ENCODE data around the gene PRDM12.

PRDM12 gene

GRCh38 chr9:130662970-130663257 is 1.5 kb upstream of the PRDM12 start:
- FAIRE-seq: no peak

DNA sequence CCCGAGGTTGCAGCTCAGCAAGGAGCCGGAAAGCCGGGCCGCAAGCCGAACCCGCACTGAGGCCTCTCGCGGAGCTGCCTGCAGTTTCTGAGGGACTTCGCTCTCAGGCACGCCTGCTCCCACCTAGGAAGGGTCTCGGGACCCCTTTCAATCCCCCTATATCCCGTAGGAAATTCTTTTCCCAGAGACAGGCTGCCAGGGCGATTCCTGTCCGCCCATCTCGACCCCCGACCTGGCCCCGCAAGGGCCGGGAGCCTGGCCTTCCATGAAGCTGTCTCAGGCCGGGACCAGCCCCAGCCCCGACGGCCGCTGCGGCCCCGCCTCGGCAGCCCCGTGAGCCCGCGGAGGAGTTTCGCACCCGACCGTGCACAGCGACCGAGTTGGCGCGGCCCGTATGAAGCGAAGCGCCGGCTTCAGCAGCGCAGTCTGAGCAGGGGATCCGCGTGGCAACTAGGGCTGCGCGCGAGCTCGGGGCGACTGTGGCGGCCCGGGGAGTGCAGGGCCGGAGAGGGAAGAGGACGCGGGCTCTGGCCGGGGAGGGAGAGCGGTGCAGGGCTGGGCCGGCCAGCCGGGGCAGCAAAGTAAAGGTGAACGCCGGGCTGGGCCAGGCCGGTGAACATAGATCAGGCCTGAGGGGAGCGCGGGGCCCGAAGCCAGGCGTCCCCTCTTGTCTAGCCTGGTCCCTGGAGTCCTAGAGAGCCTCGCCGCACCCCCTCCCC is 977 bp upstream of the PRDM12 start:
- TF ChIP-seq POU2F2 (IDR thresholded peaks at IDR 0.05; ENCODE audit: low read depth, low read length): no peak
- TF ChIP-seq PAX5 (IDR thresholded peaks at IDR 0.05; ENCODE audit: insufficient read depth, low read length, severe bottlenecking): no peak
- no peak for TF ChIP-seq TAF1 (IDR thresholded peaks at IDR 0.05; ENCODE audit: low read depth, low read length)
- TF ChIP-seq SPI1 (IDR thresholded peaks at IDR 0.05; ENCODE audit: low read depth, low read length): no peak
- no peak for TF ChIP-seq POLR2A (IDR thresholded peaks at IDR 0.05; ENCODE audit: low read depth, low read length)
- no peak for TF ChIP-seq POLR2AphosphoS5 (IDR thresholded peaks at IDR 0.05; ENCODE audit: low read depth, low read length)
- no peak for DNase-seq (ENCODE audit: insufficient read length, low spot score)
- FAIRE-seq: no peak

More at GRCh38 chr9:130662970-130663257, 1.5 kb upstream of the PRDM12 start:
- no peak for DNase-seq (ENCODE audit: insufficient read length, low spot score)
- TF ChIP-seq POLR2AphosphoS5 (IDR thresholded peaks at IDR 0.05; ENCODE audit: low read depth, low read length): no peak
- TF ChIP-seq POU2F2 (IDR thresholded peaks at IDR 0.05; ENCODE audit: low read depth, low read length): no peak
- no peak for TF ChIP-seq POLR2A (IDR thresholded peaks at IDR 0.05; ENCODE audit: low read depth, low read length)
- no peak for TF ChIP-seq PAX5 (IDR thresholded peaks at IDR 0.05; ENCODE audit: insufficient read depth, low read length, severe bottlenecking)
- TF ChIP-seq TAF1 (IDR thresholded peaks at IDR 0.05; ENCODE audit: low read depth, low read length): no peak
- TF ChIP-seq SPI1 (IDR thresholded peaks at IDR 0.05; ENCODE audit: low read depth, low read length): no peak

- TF ChIP-seq TAF1 (IDR thresholded peaks at IDR 0.05; ENCODE audit: low read depth, low read length) (no peak), SPI1 (IDR thresholded peaks at IDR 0.05; ENCODE audit: low read depth, low read length) (no peak), PAX5 (IDR thresholded peaks at IDR 0.05; ENCODE audit: insufficient read depth, low read length, severe bottlenecking) (no peak), POLR2AphosphoS5 (IDR thresholded peaks at IDR 0.05; ENCODE audit: low read depth, low read length) (no peak), POU2F2 (IDR thresholded peaks at IDR 0.05; ENCODE audit: low read depth, low read length) (no peak), POLR2A (IDR thresholded peaks at IDR 0.05; ENCODE audit: low read depth, low read length) (no peak)
- DNase-seq (ENCODE audit: insufficient read length, low spot score): no peak
- FAIRE-seq: no peak
These were observed 480 bp upstream of the PRDM12 start for GRCh38 chr9:130663977-130664250.

DNA sequence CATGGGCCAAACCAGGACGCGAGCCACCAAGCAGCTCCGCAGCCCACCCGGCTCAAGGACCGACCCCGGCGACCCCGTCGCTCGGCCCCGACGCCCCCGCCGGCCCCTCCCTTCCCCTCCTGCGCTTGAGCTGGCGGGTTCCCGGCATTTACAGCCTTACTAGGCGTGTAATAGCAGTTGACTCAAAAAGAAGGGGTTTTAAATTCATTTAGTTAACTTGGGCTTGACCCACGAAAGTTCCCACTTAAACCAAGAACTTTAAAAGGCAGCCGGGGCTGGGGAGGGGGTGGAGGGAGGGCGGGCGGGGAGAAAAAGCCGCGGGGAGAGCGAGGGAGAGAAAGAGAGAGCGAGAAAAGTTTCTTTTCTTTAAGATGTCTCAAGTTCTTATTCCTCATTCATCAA is 636 bp downstream of the PRDM12 start:
- DNase-seq (ENCODE audit: insufficient read length, low spot score) (no peak), FAIRE-seq (no peak)
- TF ChIP-seq TAF1 (IDR thresholded peaks at IDR 0.05; ENCODE audit: low read depth, low read length) (no peak), PAX5 (IDR thresholded peaks at IDR 0.05; ENCODE audit: insufficient read depth, low read length, severe bottlenecking) (no peak), POU2F2 (IDR thresholded peaks at IDR 0.05; ENCODE audit: low read depth, low read length) (no peak), POLR2AphosphoS5 (IDR thresholded peaks at IDR 0.05; ENCODE audit: low read depth, low read length) (no peak), POLR2A (IDR thresholded peaks at IDR 0.05; ENCODE audit: low read depth, low read length) (no peak)

DNA sequence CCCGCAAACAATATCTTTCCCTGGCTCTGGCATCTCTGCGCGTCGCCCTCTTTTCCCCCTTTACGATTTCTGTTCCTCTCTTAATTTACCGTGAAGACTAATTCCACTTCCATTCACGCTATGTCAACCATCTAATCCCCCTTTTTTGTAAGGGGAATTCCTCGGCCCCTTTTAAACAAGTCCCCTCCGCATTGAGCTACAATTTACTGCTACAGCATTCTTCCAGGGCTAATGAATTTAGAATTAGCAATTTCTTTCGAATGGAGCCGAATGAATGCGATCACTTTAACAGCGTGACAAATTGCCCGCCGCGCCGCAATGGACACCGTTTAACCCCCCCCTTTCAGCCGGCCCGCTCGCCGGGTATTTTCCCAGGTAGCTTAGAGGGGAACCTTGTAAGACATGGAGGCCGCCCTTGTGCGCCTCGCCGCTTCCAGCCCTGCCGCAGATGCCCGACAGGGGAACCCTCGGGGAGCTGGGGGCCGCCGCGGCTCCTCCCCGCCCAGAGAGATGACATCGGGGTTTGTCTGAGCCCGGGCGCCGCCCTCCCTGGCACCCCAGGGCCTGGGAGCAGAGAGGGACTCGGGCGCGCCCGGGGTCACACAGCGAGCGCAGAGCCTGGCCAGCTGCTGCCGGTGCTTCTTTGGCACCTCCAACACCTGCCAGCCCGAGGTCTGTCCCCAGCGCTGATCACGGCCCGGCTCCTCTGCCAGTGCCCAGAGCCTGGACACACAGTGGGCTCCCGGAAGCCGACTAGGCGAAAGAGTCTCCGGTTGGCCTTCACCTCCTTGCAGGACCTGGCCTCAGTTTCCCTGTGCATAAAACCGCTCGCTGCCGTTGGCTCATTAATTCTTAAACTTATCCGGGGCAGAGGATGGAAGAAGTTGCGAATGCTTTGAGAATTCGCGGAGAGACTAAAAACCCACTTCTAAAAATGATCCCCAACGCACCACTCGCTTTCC is 1.3 kb downstream of the PRDM12 start:
- TF ChIP-seq POLR2AphosphoS5 (IDR thresholded peaks at IDR 0.05; ENCODE audit: low read depth, low read length) (no peak), PAX5 (IDR thresholded peaks at IDR 0.05; ENCODE audit: insufficient read depth, low read length, severe bottlenecking) (no peak), POLR2A (IDR thresholded peaks at IDR 0.05; ENCODE audit: low read depth, low read length) (no peak), SPI1 (IDR thresholded peaks at IDR 0.05; ENCODE audit: low read depth, low read length) (no peak), TAF1 (IDR thresholded peaks at IDR 0.05; ENCODE audit: low read depth, low read length) (no peak), POU2F2 (IDR thresholded peaks at IDR 0.05; ENCODE audit: low read depth, low read length) (no peak)
- no peak for DNase-seq (ENCODE audit: insufficient read length, low spot score)
- FAIRE-seq: no peak

- FAIRE-seq: no peak
- DNase-seq (ENCODE audit: insufficient read length, low spot score): no peak
- no peak for TF ChIP-seq POU2F2 (IDR thresholded peaks at IDR 0.05; ENCODE audit: low read depth, low read length)
- no peak for TF ChIP-seq POLR2A (IDR thresholded peaks at IDR 0.05; ENCODE audit: low read depth, low read length)
- TF ChIP-seq PAX5 (IDR thresholded peaks at IDR 0.05; ENCODE audit: insufficient read depth, low read length, severe bottlenecking): no peak
- TF ChIP-seq TAF1 (IDR thresholded peaks at IDR 0.05; ENCODE audit: low read depth, low read length): no peak
- no peak for TF ChIP-seq POLR2AphosphoS5 (IDR thresholded peaks at IDR 0.05; ENCODE audit: low read depth, low read length)
- TF ChIP-seq SPI1 (IDR thresholded peaks at IDR 0.05; ENCODE audit: low read depth, low read length): no peak
These were observed 2.2 kb downstream of the PRDM12 start for GRCh38 chr9:130666393-130667119.

DNA sequence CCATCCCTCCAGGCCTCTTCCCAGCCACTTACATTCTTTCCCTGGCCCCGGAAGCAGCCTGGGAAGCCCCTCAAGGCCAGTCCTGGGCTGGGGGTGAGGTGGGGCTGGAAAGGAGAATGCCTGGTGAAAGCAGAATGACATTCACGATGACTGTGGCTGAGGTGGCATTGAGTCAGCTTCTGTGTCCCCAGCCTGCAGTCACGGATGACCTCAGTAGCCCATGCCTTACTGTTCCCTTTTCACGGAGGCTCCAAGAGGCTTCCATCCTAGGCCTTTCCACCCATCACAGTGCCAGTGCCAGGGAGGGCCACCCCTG is 2.7 kb downstream of the PRDM12 start:
- no peak for FAIRE-seq
- no peak for DNase-seq (ENCODE audit: insufficient read length, low spot score)
- TF ChIP-seq POU2F2 (IDR thresholded peaks at IDR 0.05; ENCODE audit: low read depth, low read length) (no peak), POLR2A (IDR thresholded peaks at IDR 0.05; ENCODE audit: low read depth, low read length) (no peak), TAF1 (IDR thresholded peaks at IDR 0.05; ENCODE audit: low read depth, low read length) (no peak), POLR2AphosphoS5 (IDR thresholded peaks at IDR 0.05; ENCODE audit: low read depth, low read length) (no peak), PAX5 (IDR thresholded peaks at IDR 0.05; ENCODE audit: insufficient read depth, low read length, severe bottlenecking) (no peak), SPI1 (IDR thresholded peaks at IDR 0.05; ENCODE audit: low read depth, low read length) (no peak)

DNA sequence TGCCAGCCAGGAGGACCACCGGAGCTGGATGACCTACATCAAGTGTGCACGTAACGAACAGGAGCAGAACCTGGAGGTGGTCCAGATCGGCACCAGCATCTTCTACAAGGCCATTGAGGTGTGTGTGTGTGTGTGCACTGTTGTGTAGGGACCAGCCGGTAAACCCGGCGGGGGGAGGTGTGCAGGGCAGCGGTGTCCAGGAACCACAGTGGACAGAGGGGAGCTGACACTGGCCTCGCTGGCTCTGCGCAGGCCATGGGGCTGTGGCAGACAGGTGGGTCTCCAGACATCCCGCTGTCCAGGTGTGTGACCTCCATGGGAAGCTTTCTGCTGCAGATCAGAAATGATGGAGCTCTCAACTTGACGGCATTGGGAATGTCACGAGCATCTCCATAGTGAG is 3.8 kb downstream of the PRDM12 start:
- DNase-seq (ENCODE audit: insufficient read length, low spot score) (no peak), FAIRE-seq (no peak)
- TF ChIP-seq POLR2A (IDR thresholded peaks at IDR 0.05; ENCODE audit: low read depth, low read length) (no peak), SPI1 (IDR thresholded peaks at IDR 0.05; ENCODE audit: low read depth, low read length) (no peak), POU2F2 (IDR thresholded peaks at IDR 0.05; ENCODE audit: low read depth, low read length) (no peak), TAF1 (IDR thresholded peaks at IDR 0.05; ENCODE audit: low read depth, low read length) (no peak), POLR2AphosphoS5 (IDR thresholded peaks at IDR 0.05; ENCODE audit: low read depth, low read length) (no peak), PAX5 (IDR thresholded peaks at IDR 0.05; ENCODE audit: insufficient read depth, low read length, severe bottlenecking) (no peak)

DNA sequence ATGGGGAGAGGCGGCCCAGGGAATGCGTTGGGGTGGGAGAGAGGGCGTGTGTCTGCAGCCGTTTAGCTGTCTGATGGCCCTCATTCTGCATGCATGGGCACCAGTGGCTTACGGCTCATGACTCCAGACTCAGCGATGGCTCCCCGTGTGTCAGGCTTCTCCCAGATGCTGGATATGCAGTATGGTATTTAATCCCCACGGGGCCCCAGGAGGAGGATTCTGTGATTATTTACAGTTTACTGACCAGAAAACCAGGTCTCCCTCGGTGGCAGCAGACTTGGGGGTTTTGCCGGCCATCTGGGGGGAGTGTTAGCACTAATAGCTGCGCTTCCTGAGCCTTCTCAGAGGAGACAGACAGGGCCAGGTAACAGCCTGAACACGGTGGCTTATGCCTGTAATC is 4.3 kb downstream of the PRDM12 start:
- FAIRE-seq (no peak), DNase-seq (ENCODE audit: insufficient read length, low spot score) (no peak)
- TF ChIP-seq SPI1 (IDR thresholded peaks at IDR 0.05; ENCODE audit: low read depth, low read length): no peak
- TF ChIP-seq TAF1 (IDR thresholded peaks at IDR 0.05; ENCODE audit: low read depth, low read length): no peak
